Aorta (tissue), 5 donors: ENCODE data around the gene ALG2. TPM values are rescaled to one million over a fixed set of nuclear protein-coding genes. Genes with fewer than 3 reads are reported as not detected.

ENCODE experiments used
- ATAC-seq: fragments of 200-7000 bp; cut with Tn5 transposase; one replicate; pipeline ENCODE4 v1.9.1; 2022; ENCODE audit warnings: moderate library complexity; ENCODE audit not compliant: low FRiP score
- DNase-seq, 2 donors: peaks; one replicate each; pipeline ENCODE4 v3.0.0-alpha.2; 2020
- H3K27ac ChIP-seq, 2 donors: one replicate each; pipeline ENCODE4 v1.5.1; 2013; ENCODE audit warnings: low read length in 2 of 2, mild to moderate bottlenecking in 2 of 2, moderate library complexity in 2 of 2, control low read depth in 1 of 2, inconsistent platforms in 1 of 2, low read depth in 1 of 2
- H3K27me3 ChIP-seq, 2 donors: one replicate each; pipeline ENCODE4 v1.6.1; 2013; ENCODE audit warnings: control low read depth in 1 of 2, low read length in 1 of 2, mild to moderate bottlenecking in 1 of 2, moderate library complexity in 1 of 2; ENCODE audit not compliant: insufficient read depth in 2 of 2, control insufficient read depth in 1 of 2
- H3K36me3 ChIP-seq, 2 donors: one replicate each; pipeline ENCODE4 v1.6.1; 2013; ENCODE audit warnings: control low read depth in 1 of 2, low read length in 1 of 2, mild to moderate bottlenecking in 1 of 2; ENCODE audit not compliant: insufficient read depth in 2 of 2, control insufficient read depth in 1 of 2
- H3K4me1 ChIP-seq, 2 donors: one replicate each; pipeline ENCODE4 v1.6.1; 2013; ENCODE audit warnings: low read length in 2 of 2, control low read depth in 1 of 2, mild to moderate bottlenecking in 1 of 2, moderate library complexity in 1 of 2; ENCODE audit not compliant: insufficient read depth in 2 of 2, control insufficient read depth in 1 of 2
- H3K4me3 ChIP-seq, 2 donors: one replicate each; pipeline ENCODE4 v1.5.1; 2013; ENCODE audit warnings: low read length in 2 of 2, control low read depth in 1 of 2, mild to moderate bottlenecking in 1 of 2
- H3K9me3 ChIP-seq: one replicate; pipeline ENCODE4 v1.6.1; 2013; ENCODE audit warnings: mild to moderate bottlenecking, low read length; ENCODE audit not compliant: control insufficient read depth
- WGBS, 2 donors: extraction: QIAGEN DNeasy Blood & Tissue Kit; methylation state at CpG; one replicate each; pipeline ENCODE4 v1.1.7; 2013; 5-methylcytosine and 5-hydroxymethylcytosine counted together
- intact Hi-C, 2 donors: fragments of 100-400 bp; cut with DNase I; formaldehyde crosslinking; loops; one replicate each; pipeline versions ENCODE4 v1.14.2 to v1.15.0; 2022
- polyA plus RNA-seq, 2 donors: library from polyadenylated mRNA; stranded (reverse); fragments of 200-250 nt; gene quantifications; one replicate each; pipeline ENCODE4 v1.2.3, GENCODE V29; 2013
- total RNA-seq, 2 donors: library from RNA; stranded (reverse); fragmentation: NEBNext Ultra II Directional; extraction: Animal tissue kit (Norgen Biotek cat#: 25700); gene quantifications; one replicate each; pipeline ENCODE4 v1.2.1, GENCODE V29; 2021
- donor health status: healthy with polysubstance abuse.
- donor health status: Bipolar disorder and iron deficiency.
- donor health status: DM: no; HTN: no; CAD: no.
- donor health status: DM: no; HTN: no; CAD: no.
- donor health status: DM: yes; HTN: yes; CAD: no.

The ALG2 gene
- total and polyA plus RNA-seq, 4 donors = 15.4 to 24.1 (median 19.2) TPM

- H3K4me1 ChIP-seq = no peaks in the 10 kb centered on the region
- intact Hi-C loops = no loop called here
- no peak overlapping the region for H3K27ac ChIP-seq
- DNase-seq (no peak), ATAC-seq (no peak)
- no peaks in the 10 kb centered on the region for H3K27me3 ChIP-seq
- no peaks in the 10 kb centered on the region for H3K36me3 ChIP-seq
- H3K9me3 ChIP-seq = peaks cover 2% of the 10 kb centered on the region
- H3K4me3 ChIP-seq = no peak overlapping the region
- WGBS, 2 donors = 75 to 77% methylated on average over 5 of the region's 5 CpGs
Observed at GRCh38 chr9:99192786-99193465, 28.8 kb downstream of the ALG2 start.

DNA sequence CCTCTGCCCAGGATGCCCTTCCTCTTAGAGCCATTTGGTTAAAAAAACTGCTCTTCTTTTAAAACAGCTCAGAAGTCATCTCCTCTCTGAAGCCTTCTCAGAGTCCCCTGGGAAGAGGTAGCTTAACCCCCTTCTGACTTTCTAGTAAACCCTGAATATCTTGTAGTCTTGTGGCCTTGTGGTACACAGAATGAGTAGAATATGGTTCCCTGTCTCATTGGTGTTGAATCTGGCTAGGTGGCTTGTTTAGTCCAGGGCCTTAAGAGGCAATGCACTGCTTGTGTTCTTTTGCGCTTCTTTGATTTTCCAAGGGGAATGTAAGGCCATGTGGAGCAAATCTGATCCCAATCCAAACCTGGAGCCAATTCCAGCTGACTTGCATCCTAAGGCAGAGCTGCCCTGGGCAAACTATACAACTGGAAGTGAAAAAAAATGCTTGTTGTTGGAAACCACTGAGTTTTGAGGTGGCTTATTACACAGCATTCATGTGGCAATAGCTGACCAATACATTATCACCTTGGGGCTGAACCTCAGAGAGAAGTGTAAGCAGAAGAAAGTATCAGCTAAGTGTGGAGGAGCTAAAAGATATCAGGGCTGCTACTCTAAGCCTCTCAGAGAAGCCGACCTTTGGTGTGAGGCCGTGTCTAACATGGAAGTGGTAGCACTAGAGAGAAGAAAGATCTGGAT lies 31.0 kb downstream of the ALG2 start:
- peaks cover 2% of the 10 kb centered on the region for H3K9me3 ChIP-seq
- no peaks in the 10 kb centered on the region for H3K36me3 ChIP-seq
- no peak for DNase-seq
- no peaks in the 10 kb centered on the region for H3K4me1 ChIP-seq
- intact Hi-C loops = no loop called here
- ATAC-seq = no peak
- no peak overlapping the region for H3K4me3 ChIP-seq
- no peaks in the 10 kb centered on the region for H3K27me3 ChIP-seq
- H3K27ac ChIP-seq = no peak overlapping the region
- 91 to 93% methylated on average over 3 of the region's 3 CpGs for WGBS, 2 donors

GRCh38 chr9:99189887-99190596 lies 31.7 kb downstream of the ALG2 start:
- Histone ChIP-seq H3K27ac (no peak overlapping the region), H3K4me3 (no peak overlapping the region), H3K4me1 (no peaks in the 10 kb centered on the region), H3K27me3 (no peaks in the 10 kb centered on the region), H3K9me3 (peaks cover 2% of the 10 kb centered on the region), H3K36me3 (no peaks in the 10 kb centered on the region)
- WGBS, 2 donors = 57 to 66% methylated on average over 8 of the region's 8 CpGs
- intact Hi-C loops = loop anchor here in 1 of 2 donors (10.0 kb wide), 2 partner anchors 635 to 1115 kb away; partner anchors contain the start of gene NR4A3
- no peak for ATAC-seq
- DNase-seq = no peak

- Histone ChIP-seq H3K9me3 (no peaks in the 10 kb centered on the region), H3K36me3 (no peaks in the 10 kb centered on the region), H3K27me3 (no peaks in the 10 kb centered on the region), H3K4me1 (no peaks in the 10 kb centered on the region), H3K27ac (no peak overlapping the region), H3K4me3 (no peak overlapping the region)
- WGBS, 2 donors = 72 to 75% methylated on average over 2 of the region's 2 CpGs
- intact Hi-C loops = loop anchor here in 1 of 2 donors (10.0 kb wide), 2 partner anchors 636 to 1116 kb away; partner anchors contain the start of gene NR4A3
- no peak for DNase-seq
- ATAC-seq = no peak
Observed at GRCh38 chr9:99189186-99189585, 32.6 kb downstream of the ALG2 start.

- intact Hi-C loops = loop anchor here in 1 of 2 donors (10.0 kb wide), 2 partner anchors 637 to 1117 kb away; partner anchors contain the start of gene NR4A3
- 83 to 87% methylated on average over 4 of the region's 4 CpGs for WGBS, 2 donors
Observed at GRCh38 chr9:99187311-99187710, 34.4 kb downstream of the ALG2 start.

DNA sequence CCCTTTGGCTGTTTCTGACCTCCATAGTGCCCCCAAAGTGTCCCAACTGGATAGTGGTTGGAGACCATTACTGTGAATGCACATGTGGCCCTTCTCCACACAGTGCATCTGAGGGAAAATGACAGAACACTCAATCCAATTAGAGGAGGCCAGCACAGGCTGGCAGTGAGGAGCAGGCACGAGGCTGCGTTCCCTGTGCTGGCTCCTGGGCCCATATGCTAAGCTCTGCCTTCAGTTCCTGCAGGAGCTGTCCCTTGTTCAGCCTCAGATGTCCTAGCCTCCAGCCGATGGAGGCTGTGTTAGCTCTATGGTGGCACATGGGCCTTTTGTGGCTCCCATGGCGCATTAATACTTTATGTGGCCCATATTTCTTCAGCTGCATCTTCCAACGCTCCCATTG lies 35.8 kb downstream of the ALG2 start:
- H3K4me1 ChIP-seq = no peaks in the 10 kb centered on the region
- 86 to 89% methylated on average over 5 of the region's 5 CpGs for WGBS, 2 donors
- no peak for DNase-seq
- intact Hi-C loops = loop anchor here in 1 of 2 donors (10.0 kb wide), 2 partner anchors 639 to 1119 kb away; partner anchors contain the start of gene NR4A3
- H3K27me3 ChIP-seq = no peaks in the 10 kb centered on the region
- no peak for ATAC-seq
- H3K4me3 ChIP-seq = no peak overlapping the region
- H3K9me3 ChIP-seq = no peaks in the 10 kb centered on the region
- H3K27ac ChIP-seq = no peak overlapping the region
- H3K36me3 ChIP-seq = no peaks in the 10 kb centered on the region

More at GRCh38 chr9:99187311-99187710, 34.4 kb downstream of the ALG2 start:
- Histone ChIP-seq H3K36me3 (no peaks in the 10 kb centered on the region), H3K27me3 (no peaks in the 10 kb centered on the region), H3K4me3 (no peak overlapping the region), H3K9me3 (no peaks in the 10 kb centered on the region), H3K4me1 (no peaks in the 10 kb centered on the region), H3K27ac (no peak overlapping the region)
- DNase-seq = no peak
- no peak for ATAC-seq

DNA sequence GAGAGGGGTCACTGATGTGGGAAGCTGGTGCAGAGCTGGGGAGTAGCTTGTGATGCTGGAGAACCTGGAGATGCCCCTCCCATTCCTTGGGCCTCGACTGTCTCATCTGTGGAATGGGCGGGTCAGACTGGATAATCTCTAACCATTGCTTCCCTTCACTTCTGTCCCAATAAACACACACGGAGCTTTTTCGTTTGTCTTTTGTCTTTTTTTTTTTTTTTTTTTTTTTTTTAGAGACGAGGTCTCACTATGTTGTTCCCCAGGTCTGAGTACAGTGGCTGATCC lies 36.5 kb downstream of the ALG2 start:
- no peaks in the 10 kb centered on the region for H3K9me3 ChIP-seq
- H3K27me3 ChIP-seq = no peaks in the 10 kb centered on the region
- WGBS, 2 donors = 73 to 78% methylated on average over 2 to 5 of the region's 5 CpGs
- H3K36me3 ChIP-seq = no peaks in the 10 kb centered on the region
- no peak for DNase-seq
- no peak overlapping the region for H3K4me3 ChIP-seq
- H3K4me1 ChIP-seq = no peaks in the 10 kb centered on the region
- intact Hi-C loops = loop anchor here in 1 of 2 donors (10.0 kb wide), 2 partner anchors 640 to 1120 kb away; partner anchors contain the start of gene NR4A3
- no peak overlapping the region for H3K27ac ChIP-seq
- no peak for ATAC-seq

GRCh38 chr9:99184475-99185347 lies 37.0 kb downstream of the ALG2 start:
- no peaks in the 10 kb centered on the region for H3K9me3 ChIP-seq
- H3K27me3 ChIP-seq = no peaks in the 10 kb centered on the region
- no peak overlapping the region for H3K27ac ChIP-seq
- intact Hi-C loops = loop anchor here in 1 of 2 donors (10.0 kb wide), 2 partner anchors 640 to 1120 kb away; partner anchors contain the start of gene NR4A3
- no peaks in the 10 kb centered on the region for H3K4me1 ChIP-seq
- peak; percentile 93 for ATAC-seq
- H3K4me3 ChIP-seq = no peak overlapping the region
- no peaks in the 10 kb centered on the region for H3K36me3 ChIP-seq
- 17 to 18% methylated on average over 29 of the region's 29 CpGs for WGBS, 2 donors
- peak; percentile 90 to 93 for DNase-seq
